ENCODE measurements around the gene ARHGAP6.

The ARHGAP6 gene

GRCh38 chrX:11209798-11210414 lies 455.8 kb downstream of the ARHGAP6 start:
- H3K4me3 ChIP-seq (ENCODE audit: low read depth, low read length), result no peak overlapping the region
- TF ChIP-seq CTCF (IDR thresholded peaks at IDR 0.05; ENCODE audit: borderline replicate concordance, insufficient read depth, low read depth, low read length), result no peak

- no peak for TF ChIP-seq CTCF (IDR thresholded peaks at IDR 0.05; ENCODE audit: borderline replicate concordance, insufficient read depth, low read depth, low read length)
- H3K4me3 ChIP-seq (ENCODE audit: low read depth, low read length), result no peak overlapping the region
Measured at GRCh38 chrX:11206716-11207115, 459.0 kb downstream of the ARHGAP6 start.

DNA sequence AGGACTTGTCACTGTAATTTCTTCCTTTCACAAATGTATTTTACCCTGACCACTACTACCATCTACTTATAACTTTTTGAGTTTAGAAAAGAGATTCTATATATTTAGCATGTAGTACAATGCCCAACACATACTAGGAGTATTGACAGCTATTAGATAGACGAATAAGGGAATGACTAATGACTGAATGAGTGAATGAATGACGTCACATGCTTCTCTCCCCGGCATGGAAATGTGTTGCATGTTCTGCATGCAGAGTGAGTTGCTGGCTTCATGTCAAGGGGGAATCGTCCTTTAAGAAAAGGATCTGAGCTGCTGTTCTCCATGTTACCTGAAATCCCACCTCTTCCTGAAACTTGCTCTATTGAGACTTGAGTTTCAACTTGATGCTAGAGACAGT lies 459.9 kb downstream of the ARHGAP6 start:
- no peak overlapping the region for H3K4me3 ChIP-seq (ENCODE audit: low read depth, low read length)
- TF ChIP-seq CTCF (IDR thresholded peaks at IDR 0.05; ENCODE audit: borderline replicate concordance, insufficient read depth, low read depth, low read length), result no peak

GRCh38 chrX:11197671-11198070 lies 468.0 kb downstream of the ARHGAP6 start:
- TF ChIP-seq CTCF (IDR thresholded peaks at IDR 0.05; ENCODE audit: borderline replicate concordance, insufficient read depth, low read depth, low read length), result no peak
- no peak overlapping the region for H3K4me3 ChIP-seq (ENCODE audit: low read depth, low read length)

GRCh38 chrX:11196476-11196875 lies 469.2 kb downstream of the ARHGAP6 start:
- H3K4me3 ChIP-seq (ENCODE audit: low read depth, low read length), result no peak overlapping the region
- no peak for TF ChIP-seq CTCF (IDR thresholded peaks at IDR 0.05; ENCODE audit: borderline replicate concordance, insufficient read depth, low read depth, low read length)

GRCh38 chrX:11193035-11193469 lies 472.7 kb downstream of the ARHGAP6 start:
- H3K4me3 ChIP-seq (ENCODE audit: low read depth, low read length), result no peak overlapping the region
- no peak for TF ChIP-seq CTCF (IDR thresholded peaks at IDR 0.05; ENCODE audit: borderline replicate concordance, insufficient read depth, low read depth, low read length)

- no peak overlapping the region for H3K4me3 ChIP-seq (ENCODE audit: low read depth, low read length)
- no peak for TF ChIP-seq CTCF (IDR thresholded peaks at IDR 0.05; ENCODE audit: borderline replicate concordance, insufficient read depth, low read depth, low read length)
Measured at GRCh38 chrX:11190745-11191510, 474.8 kb downstream of the ARHGAP6 start.

All from GM12875 (cell line).